Smooth muscle cell (in vitro differentiated cells): ENCODE measurements around the gene UBE2QL1. TPM values are rescaled to one million over a fixed set of nuclear protein-coding genes. Genes with fewer than 3 reads are reported as not detected.

ENCODE experiments used
- DNase-seq: peaks from one replicate; lab custom pipeline; 2025; ENCODE audit not compliant: unreplicated experiment; lab: John Stamatoyannopoulos, UW
- H2AFZ ChIP-seq: fragments of 200-600 bp; sonication (generic); 2 replicates; pipeline ENCODE4 v1.6.0; 2016; ENCODE audit warnings: antibody characterized with exemption, low read depth, mild to moderate bottlenecking
- H3F3A ChIP-seq: fragments of 200-600 bp; sonication (generic); 2 replicates; pipeline ENCODE4 v1.6.0; 2017; ENCODE audit warnings: antibody characterized with exemption, low read depth
- H3K27ac ChIP-seq: fragments of 200-600 bp; sonication (generic); 2 replicates; pipeline ENCODE4 v1.5.1; 2016; ENCODE audit warnings: low read depth, mild to moderate bottlenecking
- H3K27me3 ChIP-seq: fragments of 200-600 bp; sonication (generic); 2 replicates; pipeline ENCODE4 v1.6.1; 2016; ENCODE audit warnings: low read depth, mild to moderate bottlenecking
- H3K36me3 ChIP-seq: fragments of 200-600 bp; sonication (generic); 2 replicates; pipeline ENCODE4 v1.5.1; 2016; ENCODE audit warnings: low read depth
- H3K4me1 ChIP-seq: fragments of 200-600 bp; sonication (generic); 2 replicates; pipeline ENCODE4 v1.5.1; 2016; ENCODE audit warnings: low read depth
- H3K4me2 ChIP-seq: fragments of 200-600 bp; sonication (generic); 2 replicates; pipeline ENCODE4 v1.6.0; 2016; ENCODE audit warnings: mild to moderate bottlenecking
- H3K4me3 ChIP-seq: fragments of 200-600 bp; sonication (generic); 2 replicates; pipeline ENCODE4 v1.5.1; 2016; ENCODE audit warnings: mild to moderate bottlenecking
- H3K79me2 ChIP-seq: fragments of 200-600 bp; sonication (generic); 2 replicates; pipeline ENCODE4 v1.6.0; 2016; ENCODE audit warnings: low read depth, mild to moderate bottlenecking
- H3K9ac ChIP-seq: fragments of 200-600 bp; sonication (generic); 2 replicates; pipeline ENCODE4 v1.6.0; 2016; ENCODE audit warnings: low read depth
- H3K9me3 ChIP-seq: fragments of 200-600 bp; sonication (generic); replicated peaks from 2 replicates; pipeline ENCODE4 v1.5.1; 2016; ENCODE audit warnings: low read depth
- H4K20me1 ChIP-seq: fragments of 200-600 bp; sonication (generic); 2 replicates; pipeline ENCODE4 v1.6.0; 2016; ENCODE audit warnings: low read depth
- CTCF ChIP-seq: fragments of 200-600 bp; sonication (generic); IDR thresholded peaks from 2 replicates; pipeline ENCODE4 v1.5.1; 2017; ENCODE audit warnings: borderline replicate concordance, mild to moderate bottlenecking, antibody characterized with exemption; ENCODE audit not compliant: insufficient read depth, poor library complexity, severe bottlenecking
- WGBS: methylation state at CpG from one replicate; pipeline ENCODE4 v1.1.7; 2016; ENCODE audit warnings: low lambda C conversion rate; 5-methylcytosine and 5-hydroxymethylcytosine counted together
- polyA plus RNA-seq: library from polyadenylated mRNA; unstranded; fragments of >200 nt; fragmentation: Nextera tagmentation; extraction: Ambion mirVana; gene quantifications from 2 replicates; pipeline ENCODE4 v1.2.1, GENCODE V29; 2016
- total RNA-seq: library from RNA; depleted of rRNA; stranded (reverse); fragments of >200 nt; gene quantifications from 2 replicates; pipeline ENCODE4 v1.2.3, GENCODE V29; 2014

Gene UBE2QL1
- total and polyA plus RNA-seq, 2 experiments from 2014 or later, result 1.2 to 1.3 TPM

GRCh38 chr5:6493681-6494454 lies 45.2 kb downstream of the UBE2QL1 start:
- 96% methylated on average over 9 of the region's 9 CpGs for WGBS
- no peak for TF ChIP-seq CTCF
- Histone ChIP-seq H2AFZ (no peak overlapping the region), H3K9me3 (no peaks in the 10 kb centered on the region), H3K4me3 (no peak overlapping the region), H3F3A (no peaks in the 10 kb centered on the region), H4K20me1 (no peaks in the 10 kb centered on the region), H3K9ac (no peak overlapping the region), H3K27ac (no peak overlapping the region), H3K79me2 (no peaks in the 10 kb centered on the region), H3K4me1 (no peaks in the 10 kb centered on the region), H3K4me2 (no peak overlapping the region), H3K36me3 (no peaks in the 10 kb centered on the region), H3K27me3 (peaks cover 27% of the 10 kb centered on the region)
- no peak for DNase-seq

GRCh38 chr5:6494939-6495338 lies 46.3 kb downstream of the UBE2QL1 start:
- no peak overlapping the region for H2AFZ ChIP-seq
- H3K4me3 ChIP-seq, result no peak overlapping the region
- no peaks in the 10 kb centered on the region for H3K36me3 ChIP-seq
- no peaks in the 10 kb centered on the region for H4K20me1 ChIP-seq
- 85% methylated on average over 5 of the region's 5 CpGs for WGBS
- no peaks in the 10 kb centered on the region for H3F3A ChIP-seq
- no peak overlapping the region for H3K9ac ChIP-seq
- H3K27me3 ChIP-seq, result peaks cover 24% of the 10 kb centered on the region
- no peak overlapping the region for H3K4me2 ChIP-seq
- H3K79me2 ChIP-seq, result no peaks in the 10 kb centered on the region
- H3K9me3 ChIP-seq, result no peaks in the 10 kb centered on the region
- TF ChIP-seq CTCF, result no peak
- no peaks in the 10 kb centered on the region for H3K4me1 ChIP-seq
- H3K27ac ChIP-seq, result no peak overlapping the region
- DNase-seq, result no peak

- H3K27ac ChIP-seq, result no peak overlapping the region
- no peak overlapping the region for H3K4me2 ChIP-seq
- no peak for TF ChIP-seq CTCF
- 89% methylated on average over 8 of the region's 8 CpGs for WGBS
- H2AFZ ChIP-seq, result no peak overlapping the region
- no peaks in the 10 kb centered on the region for H4K20me1 ChIP-seq
- H3K9me3 ChIP-seq, result no peaks in the 10 kb centered on the region
- no peak for DNase-seq
- H3K9ac ChIP-seq, result no peak overlapping the region
- no peaks in the 10 kb centered on the region for H3F3A ChIP-seq
- H3K79me2 ChIP-seq, result no peaks in the 10 kb centered on the region
- no peak overlapping the region for H3K4me3 ChIP-seq
- H3K27me3 ChIP-seq, result peaks cover 17% of the 10 kb centered on the region
- no peaks in the 10 kb centered on the region for H3K4me1 ChIP-seq
- no peaks in the 10 kb centered on the region for H3K36me3 ChIP-seq
These were observed 47.0 kb downstream of the UBE2QL1 start for GRCh38 chr5:6495433-6496206.
